Measurements from ENCODE around the gene YWHAE. TPM values are rescaled to one million over a fixed set of nuclear protein-coding genes. Genes with fewer than 3 reads are reported as not detected.

Gene YWHAE
- total and polyA plus RNA-seq, 9 of the 15 experiments (the other 6 are each of a cell fraction or from before 2014, with no cell fraction given), result 184 to 727 (median 448) TPM

GRCh38 chr17:1413281-1413791 lies 13.3 kb upstream of the YWHAE start (continued):
- TF ChIP-seq RBM25 (IDR thresholded peaks at IDR 0.05; ENCODE audit: low read depth, low read length, severe bottlenecking) (no peak), NRF1 (conservative IDR thresholded peaks at IDR 0.05 in 1 of 2, IDR thresholded peaks at IDR 0.05 in 1 of 2) (no peak), ZNF41 (CRISPR knock-in tag; conservative IDR thresholded peaks at IDR 0.05) (no peak), FOXP4 (CRISPR knock-in tag; IDR thresholded peaks at IDR 0.05; ENCODE audit: borderline replicate concordance) (no peak), JUN (IDR thresholded peaks at IDR 0.05; ENCODE audit: borderline replicate concordance, low read depth, low read length) (peak; percentile 49; the same call in 1 of the 2 replicates), JUN (CRISPR knock-in tag; IDR thresholded peaks at IDR 0.05; ENCODE audit: borderline replicate concordance) (no peak), ARID1B (IDR thresholded peaks at IDR 0.05) (no peak), TRIM24 (IDR thresholded peaks at IDR 0.05) (peak; percentile 65 to 78), PPARD (CRISPR knock-in tag; IDR thresholded peaks at IDR 0.05) (no peak), SNRNP70 (optimal IDR thresholded peaks at IDR 0.05; ENCODE audit: low read depth, low read length) (no peak), MEF2D (tag; conservative IDR thresholded peaks at IDR 0.05; ENCODE audit: low read depth) (no peak), NCOA2 (IDR thresholded peaks at IDR 0.05; ENCODE audit: partially characterized antibody in 2 of 2) (no peak), ZFX (CRISPR knock-in tag; IDR thresholded peaks at IDR 0.05) (no peak), TFAP4 (CRISPR knock-in tag; IDR thresholded peaks at IDR 0.05; ENCODE audit: borderline replicate concordance) (peak; percentile 96), JUND (IDR thresholded peaks at IDR 0.05; ENCODE audit: borderline replicate concordance, low read depth, low read length) (peak; percentile 76), JUND (tag; IDR thresholded peaks at IDR 0.05; ENCODE audit: borderline replicate concordance, low read depth, low read length) (peak; percentile 74), KLF16 (IDR thresholded peaks at IDR 0.05) (no peak), MCM7 (IDR thresholded peaks at IDR 0.05) (no peak), NR2C1 (IDR thresholded peaks at IDR 0.05) (no peak), NR2C1 (tag; IDR thresholded peaks at IDR 0.05) (no peak), MAFG (tag; conservative IDR thresholded peaks at IDR 0.05) (no peak), GTF2F1 (IDR thresholded peaks at IDR 0.05; ENCODE audit: low read depth, low read length) (no peak), CBFA2T2 (conservative IDR thresholded peaks at IDR 0.05) (0 out of 2 replicates have a peak, but pooled peaks have one; percentile 17), BRD9 (IDR thresholded peaks at IDR 0.05; ENCODE audit: low read depth, partially characterized antibody) (no peak), ZBTB33 (CRISPR knock-in tag; IDR thresholded peaks at IDR 0.05) (0 out of 2 replicates have a peak, but pooled peaks have one; percentile 7), GATA2 (CRISPR knock-in tag; IDR thresholded peaks at IDR 0.05) (no peak), ZNF224 (CRISPR knock-in tag; IDR thresholded peaks at IDR 0.05) (no peak)

Measured in K562 (cell line).